Measurements from ENCODE around the gene SLC35D1.

The SLC35D1 gene

GRCh38 chr1:67044631-67045270 lies 9.2 kb downstream of the SLC35D1 start:
- FAIRE-seq: no peak

GRCh38 chr1:67043366-67043765 lies 10.6 kb downstream of the SLC35D1 start:
- FAIRE-seq (no peak), DNase-seq (ENCODE audit: low spot score) (no peak)

More at GRCh38 chr1:67044631-67045270, 9.2 kb downstream of the SLC35D1 start:
- DNase-seq (ENCODE audit: low spot score): no peak

- DNase-seq (ENCODE audit: low spot score): no peak
- no peak for FAIRE-seq
Measured at GRCh38 chr1:67041841-67042503, 12.0 kb downstream of the SLC35D1 start.

GRCh38 chr1:67040405-67040804 lies 13.5 kb downstream of the SLC35D1 start:
- DNase-seq (ENCODE audit: low spot score) (no peak), FAIRE-seq (no peak)

- no peak for FAIRE-seq
- no peak for DNase-seq (ENCODE audit: low spot score)
Measured at GRCh38 chr1:67031859-67032247, 22.1 kb downstream of the SLC35D1 start.

- FAIRE-seq (no peak), DNase-seq (ENCODE audit: low spot score) (no peak)
Measured at GRCh38 chr1:67031121-67031858, 22.7 kb downstream of the SLC35D1 start.

GRCh38 chr1:67029472-67029871 lies 24.5 kb downstream of the SLC35D1 start:
- FAIRE-seq (no peak), DNase-seq (ENCODE audit: low spot score) (no peak)

- no peak for DNase-seq (ENCODE audit: low spot score)
- FAIRE-seq: no peak
Measured at GRCh38 chr1:67020765-67021164, 33.2 kb downstream of the SLC35D1 start.

- DNase-seq (ENCODE audit: low spot score): no peak
- no peak for FAIRE-seq
Measured at GRCh38 chr1:67020304-67020703, 33.6 kb downstream of the SLC35D1 start.

GRCh38 chr1:67019600-67020136 lies 34.3 kb downstream of the SLC35D1 start:
- DNase-seq (ENCODE audit: low spot score): no peak
- no peak for FAIRE-seq

GRCh38 chr1:67019121-67019520 lies 34.8 kb downstream of the SLC35D1 start:
- no peak for FAIRE-seq

GRCh38 chr1:67018574-67018973 lies 35.4 kb downstream of the SLC35D1 start:
- FAIRE-seq: no peak
- DNase-seq (ENCODE audit: low spot score): no peak

More at GRCh38 chr1:67019121-67019520, 34.8 kb downstream of the SLC35D1 start:
- no peak for DNase-seq (ENCODE audit: low spot score)

- peak; percentile 19 for DNase-seq (ENCODE audit: low spot score)
Measured at GRCh38 chr1:67013573-67013972, 40.4 kb downstream of the SLC35D1 start.

GRCh38 chr1:67009792-67010191 lies 44.2 kb downstream of the SLC35D1 start:
- FAIRE-seq (no peak), DNase-seq (ENCODE audit: low spot score) (no peak)

More at GRCh38 chr1:67013573-67013972, 40.4 kb downstream of the SLC35D1 start:
- no peak for FAIRE-seq

- DNase-seq (ENCODE audit: low spot score) (no peak), FAIRE-seq (no peak)
Measured at GRCh38 chr1:67005068-67005467, 48.9 kb downstream of the SLC35D1 start.

GRCh38 chr1:67004176-67004575 lies 49.8 kb downstream of the SLC35D1 start:
- DNase-seq (ENCODE audit: low spot score) (no peak), FAIRE-seq (no peak)

GRCh38 chr1:67001682-67002425 lies 52.1 kb downstream of the SLC35D1 start:
- FAIRE-seq: no peak
- no peak for DNase-seq (ENCODE audit: low spot score)

GRCh38 chr1:66999640-67000400 lies 54.1 kb downstream of the SLC35D1 start:
- FAIRE-seq: no peak

GRCh38 chr1:66998972-66999371 lies 55.0 kb downstream of the SLC35D1 start:
- FAIRE-seq (no peak), DNase-seq (ENCODE audit: low spot score) (no peak)

More at GRCh38 chr1:66999640-67000400, 54.1 kb downstream of the SLC35D1 start:
- no peak for DNase-seq (ENCODE audit: low spot score)

GRCh38 chr1:66996018-66996682 lies 57.8 kb downstream of the SLC35D1 start:
- FAIRE-seq (no peak), DNase-seq (ENCODE audit: low spot score) (peak; percentile 45)
